HepG2 (cell line): ENCODE results near the gene HYOU1. TPM values are rescaled to one million over a fixed set of nuclear protein-coding genes. Genes with fewer than 3 reads are reported as not detected.
A peak's percentile ranks its signal among the peaks of the same experiment; 100 is the strongest.

Experiments
- AHDC1 ChIP-seq: sonication (generic); formaldehyde crosslinking; IDR thresholded peaks from 2 replicates; pipeline ENCODE4 v1.5.1; 2020; ENCODE audit warnings: mild to moderate bottlenecking, missing genetic modification reagents, borderline replicate concordance
- CHCHD3 ChIP-seq: sonication (generic); formaldehyde crosslinking; IDR thresholded peaks from 2 replicates; pipeline ENCODE4 v1.8.0; 2022; ENCODE audit warnings: mild to moderate bottlenecking, missing genetic modification reagents, moderate library complexity
- E2F5 ChIP-seq: sonication (generic); formaldehyde crosslinking; conservative IDR thresholded peaks from 2 replicates; pipeline ENCODE4 v1.4.0; 2020; ENCODE audit warnings: missing genetic modification reagents
- IRX3 ChIP-seq: sonication (generic); formaldehyde crosslinking; IDR thresholded peaks from 2 replicates; pipeline ENCODE4 v1.8.1; 2023; ENCODE audit warnings: mild to moderate bottlenecking, low read depth, missing genetic modification reagents, borderline replicate concordance
- MAFG ChIP-seq: sonication (generic); formaldehyde crosslinking; IDR thresholded peaks from 2 replicates; pipeline ENCODE4 v1.5.1; 2020; ENCODE audit warnings: mild to moderate bottlenecking, missing genetic modification reagents
- MEIS2 ChIP-seq: sonication (generic); formaldehyde crosslinking; IDR thresholded peaks from 2 replicates; pipeline ENCODE4 v1.9.0; 2021; ENCODE audit warnings: mild to moderate bottlenecking, missing genetic modification reagents
- PLSCR1 ChIP-seq: sonication (generic); formaldehyde crosslinking; IDR thresholded peaks from 2 replicates; pipeline ENCODE4 v1.5.0; 2020; ENCODE audit warnings: missing genetic modification reagents, mild to moderate bottlenecking, borderline replicate concordance
- REXO4 ChIP-seq: sonication (generic); formaldehyde crosslinking; IDR thresholded peaks from 2 replicates; pipeline ENCODE4 v1.8.0; 2022; ENCODE audit warnings: missing genetic modification reagents, mild to moderate bottlenecking, borderline replicate concordance
- TAF1 ChIP-seq: sonication (generic); formaldehyde crosslinking; IDR thresholded peaks from 2 replicates; pipeline ENCODE4 v1.4.0; 2020; ENCODE audit warnings: missing genetic modification reagents
- TBX3 ChIP-seq: fragments of 450-650 bp; IDR thresholded peaks from 2 replicates; pipeline ENCODE4 v1.6.1; 2017; ENCODE audit warnings: antibody characterized with exemption, mild to moderate bottlenecking, inconsistent platforms, borderline replicate concordance
- TGIF2 ChIP-seq: IDR thresholded peaks from 2 replicates; pipeline ENCODE4 v1.6.1; 2016; ENCODE audit warnings: control low read depth, missing compliant biosample characterization
- THAP9 ChIP-seq: sonication (generic); formaldehyde crosslinking; IDR thresholded peaks from 2 replicates; pipeline ENCODE4; 2020; ENCODE audit warnings: missing genetic modification reagents, mild to moderate bottlenecking, borderline replicate concordance
- ZC3H13 ChIP-seq: sonication (generic); formaldehyde crosslinking; IDR thresholded peaks from 2 replicates; pipeline ENCODE4 v1.8.1; 2023; ENCODE audit warnings: mild to moderate bottlenecking, missing genetic modification reagents, moderate library complexity
- ZEB1 ChIP-seq: IDR thresholded peaks from 2 replicates; pipeline ENCODE4 v1.6.1; 2012; ENCODE audit warnings: mild to moderate bottlenecking, low read depth, inconsistent platforms; ENCODE audit not compliant: insufficient replicate concordance
- ZNF263 ChIP-seq: sonication (generic); formaldehyde crosslinking; IDR thresholded peaks from 2 replicates; pipeline ENCODE4 v1.4.0; 2020; ENCODE audit warnings: missing genetic modification reagents
- ZNF709 ChIP-seq: sonication (generic); formaldehyde crosslinking; IDR thresholded peaks from 2 replicates; pipeline ENCODE4 v1.5.0; 2020; ENCODE audit warnings: mild to moderate bottlenecking, missing genetic modification reagents
- ZNF781 ChIP-seq: sonication (generic); formaldehyde crosslinking; IDR thresholded peaks from 2 replicates; pipeline ENCODE4 v1.5.1; 2020; ENCODE audit warnings: borderline replicate concordance, mild to moderate bottlenecking, missing genetic modification reagents; ENCODE audit errors: not compliant biosample characterization
- ZNF816 ChIP-seq: sonication (generic); formaldehyde crosslinking; IDR thresholded peaks from 2 replicates; pipeline ENCODE4 v1.8.0; 2022; ENCODE audit warnings: missing genetic modification reagents, mild to moderate bottlenecking, borderline replicate concordance
- polyA plus RNA-seq, 8 experiments: library from polyadenylated mRNA; depleted of rRNA in 3 of 8; stranded (reverse) in 7 of 8; unstranded in 1 of 8; fragments of >200 nt; fragmentation: Illumina TruSeq in 4 of 8; extraction: Trizol in 4 of 8; gene quantifications; 2 replicates each; pipeline versions ENCODE4 v1.2.1 to v1.2.3, GENCODE V29; 2011 to 2016; ENCODE audit warnings: low read depth in 4 of 8, missing spikeins in 1 of 8, mixed read lengths in 1 of 8; ENCODE audit not compliant: insufficient read depth in 1 of 8
- total RNA-seq, 5 experiments: library from RNA; depleted of rRNA; stranded (reverse); fragments of >200 nt; fragmentation: Illumina TruSeq; extraction: Trizol; gene quantifications; 2 replicates each; pipeline ENCODE4 v1.2.3, GENCODE V29; 2016; ENCODE audit warnings: low read depth in 1 of 5

The HYOU1 gene
- total and polyA plus RNA-seq, 2 of the 13 experiments (the other 11 are each of a cell fraction or from before 2014, with no cell fraction given) = 127 to 155 TPM

DNA sequence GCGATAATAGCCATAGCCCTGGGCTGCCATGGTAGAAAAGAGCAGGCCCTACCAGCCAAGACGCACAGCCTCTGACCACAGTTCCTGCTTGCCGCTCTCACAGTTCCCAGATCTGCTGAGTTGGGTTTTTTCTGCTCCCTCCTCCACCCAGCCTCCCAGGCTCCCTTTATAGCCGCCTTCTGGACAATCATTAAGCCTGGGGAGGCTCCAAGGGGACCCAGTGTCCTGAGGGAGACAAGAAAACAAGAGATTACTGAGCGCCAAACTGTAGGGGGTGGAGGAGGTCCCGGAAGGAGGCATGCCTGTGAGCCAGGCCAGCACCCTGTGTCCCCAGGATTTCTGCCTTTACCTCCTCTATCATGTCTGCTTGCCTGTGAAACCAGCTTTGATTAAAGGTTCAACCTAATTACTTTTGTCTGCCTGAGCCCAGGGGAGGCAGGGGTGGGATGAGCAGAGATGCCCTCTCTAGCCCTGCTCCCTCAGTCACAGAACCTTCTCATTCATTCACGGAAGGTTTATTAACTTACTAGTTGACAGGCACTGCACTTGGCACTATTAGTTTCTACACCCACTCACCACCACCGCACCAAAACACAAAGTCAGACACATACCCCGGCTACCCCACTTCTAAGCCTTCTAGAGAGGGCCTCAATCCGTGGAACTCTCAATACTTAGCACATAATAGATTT, 27.5 kb downstream of the HYOU1 start (continued):
- TF ChIP-seq AHDC1 (CRISPR knock-in tag) = 0 out of 2 replicates have a peak, but pooled peaks have one; percentile 29
- 0 out of 2 replicates have a peak, but pooled peaks have one; percentile 23 for TF ChIP-seq MEIS2
- no peak for TF ChIP-seq REXO4 (CRISPR knock-in tag)
- 0 out of 2 replicates have a peak, but pooled peaks have one; percentile 57 for TF ChIP-seq ZNF816 (CRISPR knock-in tag)
- no peak for TF ChIP-seq PLSCR1 (CRISPR knock-in tag)
- TF ChIP-seq TGIF2 (CRISPR knock-in tag) = 0 out of 2 replicates have a peak, but pooled peaks have one; percentile 13
- peak; percentile 74; the same call in 1 of the 2 replicates for TF ChIP-seq ZC3H13 (CRISPR knock-in tag)
- TF ChIP-seq ZEB1 = no peak
- no peak for TF ChIP-seq CHCHD3
- peak; percentile 91 for TF ChIP-seq ZNF263 (CRISPR knock-in tag)
- peak; percentile 4; the same call in 1 of the 2 replicates for TF ChIP-seq THAP9 (CRISPR knock-in tag)
- peak; percentile 84; the same call in 1 of the 2 replicates for TF ChIP-seq MAFG
- TF ChIP-seq TAF1 (CRISPR knock-in tag) = peak; percentile 62; the same call in 1 of the 2 replicates
- 0 out of 2 replicates have a peak, but pooled peaks have one; percentile 45 for TF ChIP-seq IRX3
- TF ChIP-seq E2F5 = no peak
- TF ChIP-seq ZNF709 (CRISPR knock-in tag) = no peak
- no peak for TF ChIP-seq TBX3
- TF ChIP-seq ZNF781 (CRISPR knock-in tag) = no peak
